ENCODE results near the gene PRDX2.

DNA sequence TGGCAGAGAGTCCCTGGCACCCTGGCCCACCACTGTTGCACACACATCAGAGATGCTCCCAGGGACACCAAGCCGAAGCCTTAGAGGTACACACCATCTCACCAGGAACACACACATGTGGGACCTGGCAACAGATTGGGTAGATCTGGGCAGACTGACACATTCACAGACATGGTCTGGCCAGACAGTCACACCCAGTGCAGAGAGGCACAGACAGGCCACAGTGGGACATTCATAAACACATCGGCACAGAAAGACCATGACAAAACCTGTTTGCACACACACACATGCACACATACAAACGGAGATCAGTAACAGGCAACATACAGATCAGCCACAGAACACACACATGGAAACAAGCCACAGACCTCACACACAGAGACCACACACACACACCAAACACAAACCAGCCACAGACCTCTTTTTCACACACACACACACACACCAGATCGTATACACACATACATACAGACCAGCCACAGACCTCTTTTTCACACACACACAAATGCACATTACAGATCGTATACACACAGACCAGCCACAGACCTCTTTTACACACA, 16.6 kb downstream of the PRDX2 start:
- TF ChIP-seq TAF1 (IDR thresholded peaks at IDR 0.05; ENCODE audit: borderline replicate concordance, insufficient read depth, low read length), result no peak; the same call in 1 of the 2 replicates
- TF ChIP-seq, protein P1, sequence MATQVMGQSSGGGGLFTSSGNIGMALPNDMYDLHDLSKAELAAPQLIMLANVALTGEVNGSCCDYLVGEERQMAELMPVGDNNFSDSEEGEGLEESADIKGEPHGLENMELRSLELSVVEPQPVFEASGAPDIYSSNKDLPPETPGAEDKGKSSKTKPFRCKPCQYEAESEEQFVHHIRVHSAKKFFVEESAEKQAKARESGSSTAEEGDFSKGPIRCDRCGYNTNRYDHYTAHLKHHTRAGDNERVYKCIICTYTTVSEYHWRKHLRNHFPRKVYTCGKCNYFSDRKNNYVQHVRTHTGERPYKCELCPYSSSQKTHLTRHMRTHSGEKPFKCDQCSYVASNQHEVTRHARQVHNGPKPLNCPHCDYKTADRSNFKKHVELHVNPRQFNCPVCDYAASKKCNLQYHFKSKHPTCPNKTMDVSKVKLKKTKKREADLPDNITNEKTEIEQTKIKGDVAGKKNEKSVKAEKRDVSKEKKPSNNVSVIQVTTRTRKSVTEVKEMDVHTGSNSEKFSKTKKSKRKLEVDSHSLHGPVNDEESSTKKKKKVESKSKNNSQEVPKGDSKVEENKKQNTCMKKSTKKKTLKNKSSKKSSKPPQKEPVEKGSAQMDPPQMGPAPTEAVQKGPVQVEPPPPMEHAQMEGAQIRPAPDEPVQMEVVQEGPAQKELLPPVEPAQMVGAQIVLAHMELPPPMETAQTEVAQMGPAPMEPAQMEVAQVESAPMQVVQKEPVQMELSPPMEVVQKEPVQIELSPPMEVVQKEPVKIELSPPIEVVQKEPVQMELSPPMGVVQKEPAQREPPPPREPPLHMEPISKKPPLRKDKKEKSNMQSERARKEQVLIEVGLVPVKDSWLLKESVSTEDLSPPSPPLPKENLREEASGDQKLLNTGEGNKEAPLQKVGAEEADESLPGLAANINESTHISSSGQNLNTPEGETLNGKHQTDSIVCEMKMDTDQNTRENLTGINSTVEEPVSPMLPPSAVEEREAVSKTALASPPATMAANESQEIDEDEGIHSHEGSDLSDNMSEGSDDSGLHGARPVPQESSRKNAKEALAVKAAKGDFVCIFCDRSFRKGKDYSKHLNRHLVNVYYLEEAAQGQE (IDR thresholded peaks at IDR 0.05; ENCODE audit: insufficient read depth in 1 of 2, low read depth in 2 of 2, low read length in 2 of 2), result no peak
- TF ChIP-seq SIN3A (IDR thresholded peaks at IDR 0.05; ENCODE audit: borderline replicate concordance, insufficient read depth, low read length), result no peak
- no peak for TF ChIP-seq POLR2AphosphoS5 (IDR thresholded peaks at IDR 0.05; ENCODE audit: low read depth, low read length)

All from PFSK-1 (cell line).